DND-41 (cell line): ENCODE data around the gene METTL17.
"Not testable (repeated sequence)": the region's sequence is repeated elsewhere in the genome, so short reads cannot be mapped to it uniquely, and the experiment has no call there.

Experiments
- ATAC-seq: fragments of 200-7000 bp; cut with Tn5 transposase; 3 replicates; pipeline ENCODE4 v1.9.1; 2021; ENCODE audit warnings: low read depth; ENCODE audit not compliant: insufficient read depth
- DNase-seq: peaks from one replicate; pipeline ENCODE4 v3.0.0-alpha.2; 2020
- H2AFZ ChIP-seq: 2 replicates; pipeline ENCODE4 v1.6.0; 2012; ENCODE audit warnings: low read depth, low read length
- H3K27ac ChIP-seq: 2 replicates; pipeline ENCODE4 v1.5.1; 2012; ENCODE audit warnings: low read length, inconsistent platforms
- H3K27me3 ChIP-seq: fragments of 200-600 bp; sonication (generic); 2 replicates; pipeline ENCODE4 v1.6.0; 2012; ENCODE audit warnings: low read length, mild to moderate bottlenecking, inconsistent platforms; ENCODE audit not compliant: insufficient read depth, poor library complexity
- H3K36me3 ChIP-seq: 2 replicates; pipeline ENCODE4 v1.5.1; 2012; ENCODE audit warnings: low read length, inconsistent platforms; ENCODE audit not compliant: insufficient read depth
- H3K4me1 ChIP-seq: 2 replicates; pipeline ENCODE4 v1.5.1; 2012; ENCODE audit warnings: mild to moderate bottlenecking, low read length; ENCODE audit not compliant: insufficient read depth
- H3K4me2 ChIP-seq: 2 replicates; pipeline ENCODE4 v1.6.0; 2012; ENCODE audit warnings: mild to moderate bottlenecking, moderate library complexity, low read length, inconsistent platforms; ENCODE audit not compliant: insufficient read depth
- H3K4me3 ChIP-seq, 2 experiments: fragments of 200-600 bp in 1 of 2; shearing (Covaris generic) in 1 of 2; 2 replicates each; pipeline ENCODE4 v1.5.1; 2012 to 2016; ENCODE audit warnings: inconsistent platforms in 2 of 2, low read length in 2 of 2, mild to moderate bottlenecking in 2 of 2, low read depth in 1 of 2, moderate library complexity in 1 of 2
- H3K79me2 ChIP-seq: 2 replicates; pipeline ENCODE4 v1.6.0; 2012; ENCODE audit warnings: low read length, inconsistent platforms; ENCODE audit not compliant: insufficient read depth
- H3K9ac ChIP-seq: 2 replicates; pipeline ENCODE4 v1.6.0; 2012; ENCODE audit warnings: low read depth, mild to moderate bottlenecking, inconsistent platforms, low read length, moderate library complexity
- H3K9me3 ChIP-seq: 2 replicates; pipeline ENCODE4 v1.5.1; 2012; ENCODE audit warnings: low read length, moderate library complexity, mild to moderate bottlenecking, inconsistent platforms; ENCODE audit not compliant: insufficient read depth, severe bottlenecking
- H4K20me1 ChIP-seq: 2 replicates; pipeline ENCODE4 v1.6.0; 2012; ENCODE audit warnings: low read length; ENCODE audit not compliant: insufficient read depth
- CTCF ChIP-seq: IDR thresholded peaks from 2 replicates; pipeline ENCODE4 v1.5.1; 2012; ENCODE audit warnings: borderline replicate concordance, low read length, moderate library complexity, mild to moderate bottlenecking; ENCODE audit not compliant: poor library complexity, severe bottlenecking; ENCODE audit errors: extremely low read depth
- EZH2 ChIP-seq: IDR thresholded peaks from 3 replicates; pipeline ENCODE4 v1.6.1; 2012; ENCODE audit warnings: borderline replicate concordance, low read depth, mild to moderate bottlenecking, moderate library complexity, low read length, inconsistent platforms; ENCODE audit not compliant: severe bottlenecking

The METTL17 gene

GRCh38 chr14:20978687-20979086, 11.1 kb upstream of the METTL17 start:
- ATAC-seq = no peak

GRCh38 chr14:20980906-20981305, 8.9 kb upstream of the METTL17 start:
- H3K36me3 ChIP-seq = no peaks in the 10 kb centered on the region
- no peak overlapping the region for H3K4me3 ChIP-seq
- no peak for TF ChIP-seq CTCF
- no peak for TF ChIP-seq EZH2
- H3K4me1 ChIP-seq = no peaks in the 10 kb centered on the region
- H3K27me3 ChIP-seq = peaks cover 11% of the 10 kb centered on the region
- DNase-seq (no peak), ATAC-seq (no peak)
- H3K4me2 ChIP-seq = no peak overlapping the region
- H2AFZ ChIP-seq = no peak overlapping the region
- H3K9me3 ChIP-seq = no peaks in the 10 kb centered on the region
- H3K27ac ChIP-seq = no peak overlapping the region
- H3K79me2 ChIP-seq = no peaks in the 10 kb centered on the region
- no peaks in the 10 kb centered on the region for H4K20me1 ChIP-seq
- H3K9ac ChIP-seq = no peak overlapping the region

More at GRCh38 chr14:20978687-20979086, 11.1 kb upstream of the METTL17 start:
- no peak overlapping the region for H3K4me2 ChIP-seq
- H3K27ac ChIP-seq = no peak overlapping the region
- no peak overlapping the region for H3K9ac ChIP-seq
- no peaks in the 10 kb centered on the region for H3K79me2 ChIP-seq
- peaks cover 11% of the 10 kb centered on the region for H3K27me3 ChIP-seq
- no peaks in the 10 kb centered on the region for H3K36me3 ChIP-seq
- H3K4me3 ChIP-seq = no peak overlapping the region
- DNase-seq = no peak
- no peaks in the 10 kb centered on the region for H4K20me1 ChIP-seq
- no peak for TF ChIP-seq CTCF
- TF ChIP-seq EZH2 = no peak
- H3K4me1 ChIP-seq = no peaks in the 10 kb centered on the region
- no peak overlapping the region for H2AFZ ChIP-seq
- H3K9me3 ChIP-seq = no peaks in the 10 kb centered on the region

- Histone ChIP-seq H3K79me2 (no peaks in the 10 kb centered on the region), H3K4me2 (no peak overlapping the region), H2AFZ (no peak overlapping the region), H3K9ac (no peak overlapping the region), H3K27me3 (peaks cover 7% of the 10 kb centered on the region), H3K27ac (no peak overlapping the region), H3K4me3 (no peak overlapping the region), H3K9me3 (no peaks in the 10 kb centered on the region), H4K20me1 (no peaks in the 10 kb centered on the region), H3K4me1 (no peaks in the 10 kb centered on the region), H3K36me3 (no peaks in the 10 kb centered on the region)
- TF ChIP-seq CTCF (no peak), EZH2 (no peak)
- DNase-seq (no peak), ATAC-seq (no peak)
Observed at GRCh38 chr14:20982646-20983369, 7.0 kb upstream of the METTL17 start.

- H3K9me3 ChIP-seq, H3K9ac ChIP-seq, H3K4me3 ChIP-seq, H3K4me2 ChIP-seq, H4K20me1 ChIP-seq, H3K36me3 ChIP-seq, ATAC-seq, H3K27me3 ChIP-seq, H3K27ac ChIP-seq, DNase-seq, H2AFZ ChIP-seq: not testable (repeated sequence)
- H3K79me2 ChIP-seq = peaks cover 15% of the 10 kb centered on the region
- H3K4me1 ChIP-seq = peaks cover 14% of the 10 kb centered on the region
Observed at GRCh38 chr14:20985650-20986049, 4.1 kb upstream of the METTL17 start.
